ENCODE data around the gene PDE4D. TPM values are rescaled to one million over a fixed set of nuclear protein-coding genes. Genes with fewer than 3 reads are reported as not detected.
"Not testable (repeated sequence)": the region's sequence is repeated elsewhere in the genome, so short reads cannot be mapped to it uniquely, and the experiment has no call there.

PDE4D gene
- total RNA-seq, 1 donor from 2014 or later: 7.6 TPM

DNA sequence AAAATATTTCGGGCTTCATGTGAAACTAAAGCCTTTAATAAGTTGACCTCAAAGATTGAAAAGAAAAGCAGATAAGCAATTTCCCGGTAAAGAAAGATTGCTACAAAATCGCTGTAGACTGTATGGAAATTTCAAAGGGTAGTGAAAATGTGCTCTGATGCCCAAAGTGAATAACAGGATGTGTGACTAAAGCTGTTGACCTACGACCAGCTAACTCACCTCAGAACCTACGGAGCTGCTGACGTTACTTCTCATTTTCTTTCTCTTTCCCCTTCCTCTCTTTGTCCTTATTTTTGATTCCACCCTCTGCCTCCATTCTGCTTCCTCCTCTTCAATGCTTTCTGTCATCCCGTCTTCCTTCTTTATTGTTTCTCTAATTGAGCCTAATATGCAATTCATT, 103.2 kb downstream of the PDE4D start:
- H3K27ac Mint-ChIP-seq: no peak overlapping the region
- no peaks in the 10 kb centered on the region for H3K36me3 Mint-ChIP-seq (ENCODE audit: insufficient read depth)
- DNase-seq (ENCODE audit: low spot score, unreplicated experiment): no peak
- peaks cover 11% of the 10 kb centered on the region for H3K27me3 Mint-ChIP-seq
- no peak for TF ChIP-seq CTCF (IDR thresholded peaks at IDR 0.05; ENCODE audit: unreplicated experiment)
- H3K4me1 Mint-ChIP-seq (ENCODE audit: low read depth): peaks cover 3% of the 10 kb centered on the region
- no peak overlapping the region for H3K4me3 Mint-ChIP-seq (ENCODE audit: low read depth)
- H3K9me3 Mint-ChIP-seq (ENCODE audit: low read depth): no peaks in the 10 kb centered on the region

- no peak for TF ChIP-seq CTCF (IDR thresholded peaks at IDR 0.05; ENCODE audit: unreplicated experiment)
- Mint-ChIP-seq H3K9me3 (ENCODE audit: low read depth) (no peaks in the 10 kb centered on the region), H3K4me1 (ENCODE audit: low read depth) (no peaks in the 10 kb centered on the region), H3K27ac (no peak overlapping the region), H3K27me3 (peaks cover 11% of the 10 kb centered on the region), H3K36me3 (ENCODE audit: insufficient read depth) (no peaks in the 10 kb centered on the region), H3K4me3 (ENCODE audit: low read depth) (no peak overlapping the region)
- no peak for DNase-seq (ENCODE audit: low spot score, unreplicated experiment)
Observed at GRCh38 chr5:59789894-59790293, 103.6 kb downstream of the PDE4D start.

GRCh38 chr5:59789197-59789596, 104.3 kb downstream of the PDE4D start:
- Mint-ChIP-seq H3K27ac (no peak overlapping the region), H3K9me3 (ENCODE audit: low read depth) (no peaks in the 10 kb centered on the region), H3K4me3 (ENCODE audit: low read depth) (no peak overlapping the region), H3K27me3 (peaks cover 11% of the 10 kb centered on the region), H3K4me1 (ENCODE audit: low read depth) (no peaks in the 10 kb centered on the region), H3K36me3 (ENCODE audit: insufficient read depth) (no peaks in the 10 kb centered on the region)
- no peak for TF ChIP-seq CTCF (IDR thresholded peaks at IDR 0.05; ENCODE audit: unreplicated experiment)
- no peak for DNase-seq (ENCODE audit: low spot score, unreplicated experiment)

GRCh38 chr5:59786334-59786805, 107.2 kb downstream of the PDE4D start:
- Mint-ChIP-seq H3K36me3 (ENCODE audit: insufficient read depth) (no peaks in the 10 kb centered on the region), H3K4me1 (ENCODE audit: low read depth) (no peaks in the 10 kb centered on the region), H3K27me3 (peaks cover 5% of the 10 kb centered on the region), H3K4me3 (ENCODE audit: low read depth) (no peak overlapping the region), H3K27ac (no peak overlapping the region), H3K9me3 (ENCODE audit: low read depth) (no peaks in the 10 kb centered on the region)
- no peak for DNase-seq (ENCODE audit: low spot score, unreplicated experiment)
- no peak for TF ChIP-seq CTCF (IDR thresholded peaks at IDR 0.05; ENCODE audit: unreplicated experiment)

GRCh38 chr5:59785676-59786333, 107.7 kb downstream of the PDE4D start:
- Mint-ChIP-seq H3K27me3 (peaks cover 5% of the 10 kb centered on the region), H3K27ac (no peak overlapping the region), H3K4me1 (ENCODE audit: low read depth) (no peaks in the 10 kb centered on the region), H3K4me3 (ENCODE audit: low read depth) (no peak overlapping the region), H3K9me3 (ENCODE audit: low read depth) (no peaks in the 10 kb centered on the region), H3K36me3 (ENCODE audit: insufficient read depth) (no peaks in the 10 kb centered on the region)
- TF ChIP-seq CTCF (IDR thresholded peaks at IDR 0.05; ENCODE audit: unreplicated experiment): no peak
- DNase-seq (ENCODE audit: low spot score, unreplicated experiment): no peak

- not testable (repeated sequence) for DNase-seq (ENCODE audit: low spot score, unreplicated experiment); H3K36me3 Mint-ChIP-seq (ENCODE audit: insufficient read depth); H3K4me3 Mint-ChIP-seq (ENCODE audit: low read depth); H3K27me3 Mint-ChIP-seq; H3K27ac Mint-ChIP-seq; H3K4me1 Mint-ChIP-seq (ENCODE audit: low read depth); H3K9me3 Mint-ChIP-seq (ENCODE audit: low read depth)
Observed at GRCh38 chr5:59784708-59785107, 108.8 kb downstream of the PDE4D start.

Data from progenitor cell of endocrine pancreas (in vitro differentiated cells).